ENCODE results near the gene ERGIC3.

Gene ERGIC3

GRCh38 chr20:35561671-35562070 lies 19.8 kb downstream of the ERGIC3 start:
- no peak for DNase-seq (ENCODE audit: low spot score)

DNA sequence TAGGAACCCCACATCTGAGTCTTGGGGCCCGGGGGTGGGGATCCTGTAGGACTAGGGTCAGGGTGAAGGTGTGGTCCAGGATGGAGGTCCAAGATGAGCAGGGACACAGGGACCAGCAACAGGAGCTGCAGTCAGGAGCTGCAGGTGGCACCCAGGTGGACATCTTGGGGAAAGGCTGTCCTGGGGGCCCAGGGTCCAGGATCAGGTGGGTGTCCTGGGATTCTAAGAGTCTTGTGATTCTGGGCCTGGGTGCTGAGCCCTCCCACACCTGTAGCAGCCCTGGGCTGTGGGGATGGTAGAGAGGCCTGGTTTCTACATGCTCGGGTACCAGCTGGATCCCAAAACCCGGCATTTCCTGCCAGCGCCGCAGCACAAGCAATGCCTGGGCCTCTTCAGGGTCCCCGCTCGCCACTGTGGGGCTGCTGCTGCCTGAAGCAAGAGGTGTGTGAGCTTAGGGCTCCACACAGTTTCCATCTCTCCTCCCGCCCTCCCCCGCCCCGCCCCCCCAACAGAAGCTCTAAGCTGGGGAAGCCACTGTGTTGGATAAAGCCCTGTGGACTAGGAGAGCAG lies 20.7 kb downstream of the ERGIC3 start:
- DNase-seq (ENCODE audit: low spot score), result no peak

GRCh38 chr20:35563834-35564233 lies 22.0 kb downstream of the ERGIC3 start:
- no peak for DNase-seq (ENCODE audit: low spot score)

- DNase-seq (ENCODE audit: low spot score), result no peak
These were observed 23.0 kb downstream of the ERGIC3 start for GRCh38 chr20:35564905-35565304.

DNA sequence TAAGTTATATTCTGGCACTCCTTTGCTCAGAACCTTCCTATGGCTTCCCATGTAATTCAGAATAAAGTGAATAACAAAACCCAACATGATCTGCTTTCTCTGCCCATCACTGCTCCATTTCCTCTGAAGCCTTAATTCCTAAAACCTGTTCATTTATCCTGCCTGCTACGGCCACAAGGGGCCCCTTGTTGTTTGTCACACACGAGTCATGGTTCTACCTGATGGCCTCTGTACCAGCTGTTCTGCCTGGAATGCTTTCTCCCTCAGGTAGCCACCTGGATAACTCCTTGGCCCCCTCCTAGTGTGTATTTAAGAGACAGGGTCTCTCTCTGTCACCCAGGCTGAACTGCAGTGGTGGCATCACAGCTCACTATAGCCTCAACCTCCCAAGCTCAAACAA lies 26.8 kb downstream of the ERGIC3 start:
- no peak for DNase-seq (ENCODE audit: low spot score)

- DNase-seq (ENCODE audit: low spot score), result no peak
These were observed 29.7 kb downstream of the ERGIC3 start for GRCh38 chr20:35571555-35571954.

DNA sequence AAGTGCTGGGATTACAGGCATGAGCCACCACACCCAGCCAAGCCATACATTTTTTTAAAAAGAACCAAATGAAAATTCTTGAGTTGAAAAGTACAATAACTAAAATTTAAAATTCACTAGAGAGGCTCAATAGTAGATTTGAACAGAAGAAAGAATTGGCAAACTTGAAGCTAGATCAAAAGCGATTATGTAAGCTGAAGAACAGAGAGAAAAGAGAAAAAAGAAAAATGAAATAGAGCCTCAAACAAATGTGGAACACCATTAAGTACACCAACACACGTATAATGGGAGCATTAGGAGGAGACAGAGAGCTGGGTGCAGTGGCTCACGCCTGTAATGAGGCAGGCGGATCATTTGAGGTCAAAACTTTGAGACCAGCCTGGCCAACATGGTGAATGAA lies 31.0 kb downstream of the ERGIC3 start:
- DNase-seq (ENCODE audit: low spot score), result no peak

GRCh38 chr20:35575958-35576357 lies 34.1 kb downstream of the ERGIC3 start:
- no peak for DNase-seq (ENCODE audit: low spot score)

DNA sequence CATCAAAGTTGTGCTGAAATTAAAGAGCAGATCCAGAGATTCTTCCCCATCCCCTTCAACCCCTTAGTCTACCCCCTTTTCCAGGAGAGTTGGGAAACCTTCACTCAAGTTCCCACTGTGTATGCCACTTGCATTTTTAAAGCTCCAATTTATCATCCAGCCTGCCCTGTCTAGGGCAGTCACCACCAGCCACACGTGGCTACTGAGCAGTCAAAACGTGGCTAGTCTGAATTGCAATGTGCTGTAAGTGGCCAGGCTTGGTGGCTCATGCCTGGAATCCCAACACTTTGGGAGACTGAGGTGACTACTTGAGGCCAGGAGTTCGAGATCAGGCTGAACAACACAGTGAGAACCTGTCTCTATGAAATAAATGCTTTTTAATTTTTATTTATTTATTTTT lies 34.9 kb downstream of the ERGIC3 start:
- DNase-seq (ENCODE audit: low spot score), result no peak

GRCh38 chr20:35578469-35578868 lies 36.6 kb downstream of the ERGIC3 start:
- DNase-seq (ENCODE audit: low spot score), result no peak

- no peak for DNase-seq (ENCODE audit: low spot score)
These were observed 37.3 kb downstream of the ERGIC3 start for GRCh38 chr20:35579196-35579595.

- no peak for DNase-seq (ENCODE audit: low spot score)
These were observed 40.3 kb downstream of the ERGIC3 start for GRCh38 chr20:35582131-35582530.

- DNase-seq (ENCODE audit: low spot score), result no peak
These were observed 41.0 kb downstream of the ERGIC3 start for GRCh38 chr20:35582741-35583404.

- DNase-seq (ENCODE audit: low spot score), result no peak
These were observed 42.0 kb downstream of the ERGIC3 start for GRCh38 chr20:35583636-35584560.

DNA sequence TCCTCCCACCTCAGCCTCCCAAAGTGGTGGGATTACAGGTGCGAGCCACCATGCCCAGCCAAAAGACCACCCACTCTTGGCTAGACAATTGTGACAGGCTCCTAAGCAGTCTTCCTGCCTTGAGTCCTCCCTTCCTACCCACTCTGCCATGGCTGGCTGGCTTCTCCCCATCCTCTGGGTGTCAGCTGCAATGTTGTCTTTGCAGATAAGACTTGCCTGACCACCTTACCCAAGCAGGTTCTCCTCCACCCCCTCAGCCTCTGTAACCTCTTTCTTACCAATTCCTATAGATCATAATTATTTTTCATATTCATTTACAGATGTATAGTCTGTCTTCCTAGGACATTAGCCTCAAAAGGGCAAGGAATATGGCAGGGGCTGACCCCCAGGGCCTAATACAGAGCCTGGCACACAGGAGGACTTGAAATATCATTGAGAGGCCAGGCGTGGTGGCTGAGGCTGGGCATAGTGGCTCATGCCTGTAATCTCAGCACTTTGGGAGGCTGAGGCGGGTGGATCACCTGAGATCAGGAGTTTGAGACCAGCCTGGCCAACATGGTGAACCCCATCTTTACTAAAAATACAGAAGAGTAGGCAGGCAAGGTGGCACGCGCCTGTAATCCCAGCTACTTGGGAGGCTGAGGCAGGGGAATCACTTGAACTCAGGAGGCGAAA lies 45.0 kb downstream of the ERGIC3 start:
- DNase-seq (ENCODE audit: low spot score), result no peak

- DNase-seq (ENCODE audit: low spot score), result no peak
These were observed 45.6 kb downstream of the ERGIC3 start for GRCh38 chr20:35587436-35587835.

- no peak for DNase-seq (ENCODE audit: low spot score)
These were observed 46.5 kb downstream of the ERGIC3 start for GRCh38 chr20:35588397-35588796.

GRCh38 chr20:35592339-35592974 lies 50.6 kb downstream of the ERGIC3 start:
- DNase-seq (ENCODE audit: low spot score), result no peak

- DNase-seq (ENCODE audit: low spot score), result no peak
These were observed 53.6 kb downstream of the ERGIC3 start for GRCh38 chr20:35595456-35595855.

DNA sequence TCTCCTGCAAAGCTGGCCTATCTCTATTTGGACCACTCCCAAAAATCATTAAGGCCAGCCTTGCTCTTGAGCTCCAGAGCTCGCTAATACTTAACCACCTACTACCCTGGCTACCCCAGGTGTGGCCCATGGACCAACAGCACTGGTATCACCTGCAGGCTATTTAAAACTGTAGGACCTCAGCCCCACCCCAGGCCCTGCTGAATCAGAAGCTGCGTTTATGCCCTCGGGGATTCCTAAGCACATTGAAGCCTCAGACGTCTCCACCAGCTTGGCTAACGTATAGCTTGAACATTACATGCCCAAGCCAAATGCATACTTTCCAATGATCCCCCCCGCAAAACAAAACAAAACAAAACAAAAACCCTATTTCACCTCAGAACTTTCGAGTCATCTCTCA lies 54.0 kb downstream of the ERGIC3 start:
- DNase-seq (ENCODE audit: low spot score), result no peak

DNA sequence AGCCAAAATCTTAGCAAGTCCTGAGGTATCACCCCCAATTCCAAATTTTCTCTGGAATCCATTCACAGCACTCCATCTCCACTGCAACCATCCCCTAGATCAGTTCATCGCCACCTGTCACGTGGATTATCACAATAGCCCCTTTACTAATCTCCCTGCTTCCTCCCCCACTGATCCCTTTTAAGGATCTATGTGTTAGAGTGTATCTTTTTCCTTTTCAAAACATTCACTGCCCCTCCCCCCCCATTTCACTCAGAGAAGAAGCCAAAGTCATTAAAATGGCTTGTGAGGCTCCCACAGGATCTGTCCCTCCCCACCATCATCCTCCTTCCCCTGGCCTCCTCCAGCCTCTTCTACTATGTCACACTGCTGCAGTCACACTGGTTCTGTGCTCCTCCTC lies 55.3 kb downstream of the ERGIC3 start:
- DNase-seq (ENCODE audit: low spot score), result no peak

DNA sequence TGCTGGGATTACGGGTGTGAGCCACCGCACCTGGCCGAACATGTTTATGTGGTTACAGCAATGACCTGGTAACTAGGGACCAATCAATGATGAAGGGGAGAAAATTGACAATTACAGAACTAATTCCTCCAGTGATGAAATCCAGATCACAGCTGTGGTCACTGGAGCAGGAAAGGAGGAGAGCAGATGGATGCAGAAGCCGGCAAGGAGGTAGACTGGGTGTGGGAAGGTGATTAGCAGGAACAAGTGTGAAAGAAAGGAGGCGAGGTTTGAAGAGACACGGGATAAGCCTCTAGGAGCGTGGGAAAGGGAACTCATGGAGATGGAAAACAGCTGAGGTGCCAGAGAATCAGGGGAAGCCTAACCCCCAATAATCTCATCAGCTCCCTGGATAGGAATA lies 56.6 kb downstream of the ERGIC3 start:
- no peak for DNase-seq (ENCODE audit: low spot score)

Data from CD4-positive, alpha-beta T cell treated with Interleukin-6 at 100 ng/mL for 8 hours (primary cell).